NCI-H2107 (cell line): ENCODE results near the gene PTCD1.

Experiments
- DNase-seq: peaks from one replicate; lab custom pipeline; 2025; lab: John Stamatoyannopoulos, UW

Gene PTCD1

DNA sequence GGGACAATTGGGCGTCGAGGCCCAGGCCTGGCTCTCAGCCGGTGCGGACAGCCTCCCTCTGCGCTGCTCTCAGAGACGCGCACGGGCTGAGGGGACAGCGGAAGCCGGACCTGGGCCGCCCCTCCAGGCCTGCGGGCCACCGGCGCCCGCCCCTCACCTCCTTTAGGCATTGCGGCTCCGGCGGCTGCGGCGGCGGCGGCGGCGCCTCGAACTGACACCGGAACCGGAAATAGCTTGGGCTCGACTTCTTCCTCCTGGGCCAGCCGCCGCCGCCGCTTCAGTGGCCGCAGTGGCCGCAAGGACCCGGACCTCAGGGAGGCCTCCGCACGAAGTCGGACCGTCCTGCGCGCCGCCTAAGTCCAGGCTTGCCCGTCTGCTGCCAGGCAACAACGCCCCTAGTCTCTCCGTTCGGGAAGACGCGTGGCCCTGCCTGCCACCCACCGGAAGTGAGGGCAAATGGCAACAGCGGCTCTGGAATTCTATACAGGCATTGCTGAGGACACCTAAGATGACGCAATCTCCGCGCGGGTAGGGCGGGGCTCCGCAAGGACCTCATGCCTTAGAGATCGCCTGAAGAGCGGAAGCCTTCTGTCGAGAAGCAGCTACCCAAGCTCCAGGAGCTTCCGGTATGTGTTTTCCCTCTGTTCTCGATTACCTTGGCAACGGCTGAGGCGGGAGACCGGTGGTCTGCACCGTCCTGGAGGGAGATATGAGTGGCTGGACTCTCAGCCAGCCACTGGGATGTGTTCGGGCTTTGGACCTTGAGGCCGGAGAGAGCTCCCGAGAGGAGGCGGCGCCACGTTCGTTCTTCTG, 30.0 kb downstream of the PTCD1 start, which contains the start of the genes BUD31 and PDAP1:
TSS of gene BUD31 (plus strand) at position 591 of the 813 bp plus-strand sequence. CDS start 2,124 bp downstream, outside the sequence.
TSS of gene PDAP1 (minus strand) at position 219 of the 813 bp plus-strand sequence. CDS start at position 170, 49 bp downstream.
- peak; percentile 93 for DNase-seq

DNA sequence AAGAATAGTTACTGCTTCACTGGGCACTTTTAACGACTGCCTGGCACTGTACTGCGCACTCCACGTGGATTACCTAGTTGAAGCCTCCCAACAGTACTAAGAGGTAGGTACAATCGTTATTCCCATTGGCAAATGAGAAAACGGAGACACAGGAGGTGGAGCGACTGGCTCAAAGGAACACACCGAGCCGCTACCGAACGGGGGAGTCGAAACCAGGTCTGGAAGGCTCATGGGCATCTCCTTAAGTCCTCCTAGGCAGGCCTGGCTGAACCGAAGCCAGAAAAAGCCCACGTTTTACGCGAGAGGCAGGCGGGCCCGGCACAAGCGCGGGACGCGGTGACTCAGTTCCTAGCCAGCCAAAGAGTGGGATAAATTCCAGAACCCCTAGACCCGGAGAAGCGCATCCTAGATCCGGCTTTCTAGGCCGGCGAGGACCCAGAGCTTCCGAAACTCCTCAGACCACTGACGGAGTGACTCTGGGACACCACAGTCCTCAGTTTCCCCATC, 30.7 kb downstream of the PTCD1 start:
- peak; percentile 27 for DNase-seq

- DNase-seq: no peak
Observed at GRCh38 chr7:99406557-99406956, 32.0 kb downstream of the PTCD1 start.

DNA sequence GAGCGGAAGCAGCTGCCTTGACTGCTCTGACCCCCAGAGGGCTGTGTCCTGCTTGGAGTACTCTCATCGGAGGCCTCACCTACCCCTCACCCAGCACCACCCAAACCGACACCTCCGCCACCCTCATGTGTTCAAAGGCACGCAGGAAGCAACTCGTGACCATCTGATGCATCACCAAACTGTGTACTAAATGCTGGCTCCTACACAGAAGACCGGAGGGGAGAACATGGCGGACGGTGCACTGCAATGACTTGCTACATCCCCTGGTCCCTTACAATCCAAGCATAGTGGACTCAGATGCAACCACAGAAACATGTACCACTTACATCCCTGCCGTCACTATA, 33.6 kb downstream of the PTCD1 start:
- DNase-seq: no peak

DNA sequence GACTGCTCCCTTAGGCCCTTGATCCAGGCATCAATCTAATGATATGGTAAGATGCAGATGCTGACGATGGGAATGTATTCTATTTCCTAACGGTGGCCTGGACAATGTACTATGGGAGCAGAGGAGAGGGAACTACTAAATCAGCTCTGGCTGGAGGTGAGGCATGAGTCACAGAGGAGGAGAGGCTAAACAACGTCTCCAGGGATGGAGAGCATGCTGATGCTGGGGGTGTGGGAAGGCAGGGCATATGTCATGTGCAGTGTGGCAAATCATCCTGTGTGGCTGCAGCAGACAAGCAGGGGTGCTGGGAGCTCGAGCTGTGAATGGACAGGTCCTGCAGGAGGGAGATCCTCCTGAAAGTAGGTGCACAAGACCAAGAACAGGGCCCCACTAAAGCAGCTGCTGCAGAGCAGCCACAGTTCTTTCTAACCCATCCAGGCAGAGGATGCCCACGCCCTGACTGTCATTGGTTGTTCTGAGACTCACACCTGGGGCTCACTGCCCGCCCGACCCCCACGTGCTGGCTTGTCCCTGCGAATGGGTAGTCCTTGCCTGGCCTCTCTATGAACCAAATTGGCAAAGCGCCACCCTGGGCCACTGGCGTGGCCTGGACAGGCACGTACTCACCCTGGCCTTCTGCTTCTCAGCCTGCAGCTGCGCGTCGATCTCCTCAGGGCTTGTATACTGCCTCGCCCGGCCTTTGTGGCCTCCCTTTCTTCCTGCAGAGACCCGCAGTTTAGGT, 34.2 kb downstream of the PTCD1 start:
- no peak for DNase-seq

GRCh38 chr7:99403764-99404163, 34.8 kb downstream of the PTCD1 start:
- DNase-seq: no peak

GRCh38 chr7:99402854-99403253, 35.7 kb downstream of the PTCD1 start:
- no peak for DNase-seq

DNA sequence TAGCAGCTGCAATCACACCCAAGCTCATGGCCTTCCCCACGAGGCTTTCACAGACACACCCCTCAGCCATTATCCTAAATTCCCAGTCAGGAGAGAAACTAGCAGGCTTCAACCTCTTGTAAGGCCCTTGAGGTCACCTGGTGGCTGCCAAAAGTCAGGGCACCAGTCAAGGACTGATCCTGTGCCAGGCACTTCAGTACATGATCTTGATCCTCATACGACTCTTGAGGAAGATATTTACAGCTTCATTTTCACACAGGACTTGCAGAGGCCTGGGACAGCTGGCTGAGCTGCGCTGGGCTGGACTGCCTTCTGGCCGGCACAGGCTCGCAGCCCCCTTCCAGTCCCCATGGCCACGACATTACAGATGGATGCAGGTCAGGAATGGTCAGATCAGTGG, 39.0 kb downstream of the PTCD1 start:
- no peak for DNase-seq

- DNase-seq: no peak
Observed at GRCh38 chr7:99398891-99399445, 39.6 kb downstream of the PTCD1 start.

DNA sequence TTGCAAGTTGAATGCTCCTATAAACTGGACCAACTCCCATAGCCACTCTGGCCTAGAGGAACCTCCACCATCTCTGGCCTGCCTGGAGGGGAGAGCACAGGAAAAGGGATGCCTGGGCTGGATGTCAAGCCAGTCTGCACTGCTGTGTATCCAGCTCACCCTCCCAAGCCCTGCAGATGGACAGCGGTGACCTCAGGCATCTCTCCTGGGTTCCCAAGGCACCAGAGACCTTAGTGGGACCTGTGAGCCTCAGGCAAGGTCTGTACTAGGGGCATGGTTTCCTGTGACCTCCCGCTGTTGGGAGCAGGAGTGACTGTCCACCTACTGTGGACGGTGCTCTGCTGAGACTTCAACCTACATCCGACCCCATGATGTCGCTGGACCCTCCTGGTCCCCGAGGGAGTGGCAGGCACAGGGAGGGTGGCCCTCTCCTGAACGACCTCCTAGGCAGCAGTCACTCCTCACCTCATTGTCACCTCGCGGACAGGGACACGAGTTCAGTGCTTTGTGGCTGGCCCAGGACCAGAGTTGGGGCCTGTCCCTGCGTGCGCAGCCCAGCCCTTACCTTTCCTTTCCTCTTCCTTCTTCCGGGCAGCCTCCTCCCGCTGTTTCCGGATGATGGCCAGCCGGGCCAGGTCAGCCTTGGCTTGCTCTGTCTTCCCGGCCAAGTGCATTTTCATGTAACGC, 41.2 kb downstream of the PTCD1 start:
- DNase-seq: no peak

DNA sequence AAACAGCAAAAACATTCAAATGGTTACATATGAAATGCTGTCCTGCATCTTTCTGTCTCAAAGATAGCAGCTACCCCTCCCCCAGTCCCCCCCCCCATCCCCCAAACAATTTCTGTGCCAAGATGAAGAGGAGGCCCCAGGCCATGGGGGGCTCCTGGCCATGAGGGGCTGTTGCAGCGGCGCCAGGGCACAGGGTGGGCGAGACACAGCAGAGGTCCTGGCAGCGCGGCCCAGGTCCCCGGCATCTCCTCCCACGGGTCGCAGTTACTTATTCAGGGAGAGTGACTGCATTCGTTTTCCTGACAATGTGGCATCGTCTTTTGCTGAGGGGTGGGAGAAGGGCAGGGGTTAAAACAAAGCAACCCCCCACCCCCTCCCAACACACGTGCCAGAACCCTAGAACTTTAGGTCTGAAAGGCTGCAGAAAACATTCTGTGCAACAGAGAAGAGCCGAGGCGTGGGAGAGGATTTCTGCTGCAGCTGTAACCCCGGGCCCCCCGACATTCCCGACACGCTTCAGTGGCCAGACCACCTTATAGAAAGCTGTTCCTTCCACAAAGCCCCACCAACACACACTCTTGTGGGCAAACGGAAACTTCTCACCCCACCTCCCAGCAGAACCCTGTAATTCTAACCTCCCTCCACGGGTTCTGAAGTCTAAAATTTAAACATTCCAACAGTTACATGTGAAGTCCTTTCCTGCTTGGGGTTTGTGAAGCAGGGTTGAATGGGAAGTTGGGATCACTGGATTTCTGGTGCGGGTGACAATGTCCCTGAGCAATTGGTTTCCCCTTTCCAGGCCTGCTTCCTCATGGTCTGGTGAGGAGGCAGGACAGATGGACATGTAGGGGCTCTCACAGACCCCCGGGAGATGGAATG, 41.9 kb downstream of the PTCD1 start:
- DNase-seq: no peak

DNA sequence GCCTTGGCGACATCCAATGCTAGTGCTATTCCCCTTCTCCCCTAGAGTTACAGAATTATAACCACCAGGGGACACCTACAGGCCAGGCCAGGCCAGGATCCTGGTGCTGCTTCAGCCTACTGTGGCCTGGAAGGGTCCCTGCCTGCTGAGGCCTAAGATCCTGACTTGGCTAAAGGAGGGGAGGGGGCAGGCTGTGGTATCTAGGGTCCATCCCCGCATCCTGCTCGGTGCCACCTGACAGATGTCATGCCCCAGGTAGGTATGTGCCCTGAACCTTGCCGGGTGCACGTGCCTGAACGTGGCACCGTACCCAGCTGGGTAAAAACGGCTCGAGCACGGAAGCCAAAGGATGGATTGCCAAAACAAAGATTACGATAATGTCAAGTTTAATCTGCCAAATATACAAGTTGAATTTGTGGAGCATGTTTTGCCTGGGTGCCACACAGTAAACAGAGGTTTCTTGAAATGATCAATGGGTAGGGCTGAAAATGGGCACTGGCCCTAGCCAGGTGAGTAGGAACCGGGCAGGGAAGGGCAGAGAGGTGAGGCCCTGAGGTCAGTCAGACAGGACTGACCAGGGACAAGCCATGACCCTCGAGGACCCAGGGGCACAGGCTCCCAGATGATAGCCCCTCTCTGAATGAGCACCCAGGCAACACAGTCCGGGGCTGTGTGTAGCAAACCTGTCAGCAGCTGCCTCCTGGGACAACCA, 42.8 kb downstream of the PTCD1 start:
- DNase-seq: no peak

DNA sequence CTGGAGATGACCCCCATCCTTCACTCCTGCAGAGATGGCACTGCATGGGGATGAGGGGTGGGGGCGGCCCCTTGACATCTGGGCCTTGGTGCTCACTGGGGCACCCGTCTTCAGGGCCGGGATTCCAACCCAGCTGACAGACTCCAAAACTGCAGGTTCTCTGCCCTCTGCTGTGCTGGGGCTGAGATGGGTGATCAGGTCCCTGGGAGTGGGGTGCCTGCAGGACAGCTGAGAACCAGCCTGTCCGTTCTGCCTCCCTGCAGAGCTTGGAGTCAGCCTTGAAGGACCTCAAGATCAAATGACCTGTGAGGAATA, 44.5 kb downstream of the PTCD1 start:
- DNase-seq: no peak

GRCh38 chr7:99393355-99394187, 45.0 kb downstream of the PTCD1 start:
- no peak for DNase-seq

DNA sequence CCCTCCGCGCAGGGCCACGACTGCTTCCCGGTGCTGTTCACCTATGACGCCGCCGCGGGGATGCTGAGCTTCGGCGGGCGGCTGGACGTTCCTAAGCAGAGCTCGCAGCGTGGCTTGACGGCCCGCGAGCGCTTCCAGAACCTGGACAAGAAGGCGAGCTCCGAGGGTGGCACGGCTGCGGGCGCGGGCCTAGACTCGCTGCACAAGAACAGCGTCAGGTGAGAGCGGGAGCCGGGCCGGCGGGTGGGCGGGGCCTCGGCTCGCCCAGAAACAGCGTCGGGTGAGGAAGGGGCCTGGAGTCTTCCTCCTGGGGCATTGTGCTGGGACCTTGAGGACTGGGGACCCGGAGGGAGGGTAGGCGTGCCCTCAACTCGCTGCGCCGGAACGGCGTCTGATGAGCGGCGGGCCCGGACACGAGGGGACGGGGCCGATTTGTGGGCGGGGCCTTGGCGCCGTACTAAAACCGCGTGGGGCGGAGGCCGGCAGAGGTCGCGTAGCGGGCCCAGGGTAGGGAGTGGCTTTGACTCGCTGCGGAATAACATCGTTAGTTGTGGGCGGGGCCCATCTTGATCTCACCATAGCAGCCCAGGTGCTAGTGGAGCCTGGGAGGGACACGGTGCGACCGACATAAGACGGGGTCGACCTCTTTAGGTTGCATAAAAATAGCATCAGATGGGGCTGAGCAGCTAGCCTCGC, 45.8 kb downstream of the PTCD1 start:
- peak; percentile 80 for DNase-seq

DNA sequence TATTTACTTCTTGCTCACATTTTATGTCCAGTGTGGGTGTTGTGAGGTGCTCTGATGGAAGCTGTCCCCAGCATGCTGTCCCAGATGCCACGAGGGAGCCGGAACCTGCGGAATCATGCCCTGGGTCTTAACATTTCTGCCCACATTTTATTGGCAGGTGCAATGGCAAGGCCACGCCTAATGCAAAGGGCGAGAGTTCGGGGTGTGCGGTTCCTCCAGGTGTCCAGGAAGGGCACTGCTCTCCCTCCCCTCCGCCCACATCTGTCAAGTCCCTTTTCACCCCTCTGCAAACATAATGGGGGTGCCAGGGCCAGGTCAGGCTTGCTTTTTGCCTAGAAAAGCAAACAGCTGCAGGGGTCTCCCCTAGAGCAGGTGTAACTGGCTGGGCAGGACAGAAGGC, 46.6 kb downstream of the PTCD1 start:
- no peak for DNase-seq

DNA sequence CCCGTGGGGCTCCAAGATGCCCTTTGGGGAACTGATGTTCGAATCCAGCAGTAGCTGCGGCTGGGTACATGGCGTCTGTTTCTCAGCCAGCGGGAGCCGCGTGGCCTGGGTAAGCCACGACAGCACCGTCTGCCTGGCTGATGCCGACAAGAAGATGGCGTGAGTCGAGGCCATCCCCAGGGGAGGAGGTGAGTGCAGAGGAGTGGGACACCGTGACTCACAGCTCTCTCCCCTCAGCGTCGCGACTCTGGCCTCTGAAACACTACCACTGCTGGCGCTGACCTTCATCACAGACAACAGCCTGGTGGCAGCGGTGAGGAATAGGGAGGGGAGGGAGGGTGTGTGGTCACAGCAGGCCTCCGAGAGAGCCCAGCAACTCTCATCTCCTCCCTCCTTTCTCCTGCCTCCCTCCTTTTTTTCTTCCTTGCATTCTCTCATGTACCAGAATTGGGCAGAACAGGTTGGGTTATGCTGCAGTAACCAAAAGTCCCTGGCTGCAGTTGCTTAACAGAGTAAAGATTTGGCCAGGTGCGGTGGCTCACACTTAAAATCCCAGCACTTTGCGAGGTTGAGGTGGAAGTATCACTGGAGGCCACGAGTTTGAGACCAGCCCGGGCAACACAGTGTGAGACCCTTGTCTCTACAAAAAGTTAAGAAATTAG, 47.5 kb downstream of the PTCD1 start:
- DNase-seq: no peak

- no peak for DNase-seq
Observed at GRCh38 chr7:99389772-99390171, 48.8 kb downstream of the PTCD1 start.

GRCh38 chr7:99387912-99388311, 50.7 kb downstream of the PTCD1 start:
- no peak for DNase-seq
